ENCODE data around the gene VAV2. TPM values are rescaled to one million over a fixed set of nuclear protein-coding genes. Genes with fewer than 3 reads are reported as not detected.
A peak's percentile ranks its signal among the peaks of the same experiment; 100 is the strongest.
"Not testable (repeated sequence)": the region's sequence is repeated elsewhere in the genome, so short reads cannot be mapped to it uniquely, and the experiment has no call there.

Gene VAV2
- total RNA-seq, 1 experiment from 2014 or later = 30.7 TPM

DNA sequence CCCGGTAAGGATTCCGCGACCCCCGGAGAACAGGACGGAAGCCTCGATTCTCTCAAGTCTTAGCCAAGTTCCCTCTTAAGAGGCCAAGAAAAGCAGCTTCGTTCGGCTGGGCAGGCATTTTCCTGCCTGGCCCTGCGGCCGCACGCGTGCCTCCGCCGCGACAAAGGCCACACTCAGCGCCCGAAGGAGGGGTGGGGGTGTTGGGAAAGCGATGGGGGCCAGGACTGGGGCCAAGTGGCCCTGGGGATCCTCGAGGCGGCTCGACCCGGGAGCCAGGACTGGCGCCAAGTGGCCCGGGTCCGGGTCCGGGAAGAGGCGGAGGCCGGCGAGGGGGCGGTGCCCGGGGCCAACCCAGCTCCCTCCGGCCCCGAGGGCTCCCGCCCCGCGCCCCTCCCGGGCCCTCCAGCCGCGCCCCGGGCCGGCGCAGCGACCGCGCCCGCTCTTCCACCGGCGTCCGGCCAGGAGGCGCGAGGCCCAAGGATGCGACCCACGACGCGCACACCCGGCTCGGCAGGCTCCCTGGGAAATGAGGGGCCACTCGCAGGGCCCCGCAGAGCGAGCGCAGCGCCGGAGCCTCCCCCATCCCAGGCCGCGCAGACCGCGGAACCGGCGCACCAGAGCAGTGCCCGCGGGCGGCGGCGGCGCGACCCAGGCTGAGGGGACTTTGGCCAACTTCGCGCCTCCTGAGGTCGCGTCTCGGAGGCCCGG is 756 bp downstream of the VAV2 start:
- intact Hi-C loops (cut with micrococcal nuclease; ENCODE audit: unreplicated experiment) = loop anchor here (10.0 kb wide), 1 partner anchor 117 kb away; no protein-coding TSS in a partner anchor
- H3K4me1 Mint-ChIP-seq (ENCODE audit: low read depth, unreplicated experiment) = peaks cover 21% of the 10 kb centered on the region
- H3K36me3 Mint-ChIP-seq (ENCODE audit: insufficient read depth, unreplicated experiment) = peaks cover 48% of the 10 kb centered on the region
- no peaks in the 10 kb centered on the region for H3K27me3 Mint-ChIP-seq (ENCODE audit: unreplicated experiment)
- peak overlapping the region; percentile 86 for H3K4me3 Mint-ChIP-seq (ENCODE audit: low read depth, unreplicated experiment)
- DNase-seq = peak; percentile 32
- peak overlapping the region; percentile 79 for H3K27ac Mint-ChIP-seq (ENCODE audit: unreplicated experiment)
- TF ChIP-seq, protein P1, sequence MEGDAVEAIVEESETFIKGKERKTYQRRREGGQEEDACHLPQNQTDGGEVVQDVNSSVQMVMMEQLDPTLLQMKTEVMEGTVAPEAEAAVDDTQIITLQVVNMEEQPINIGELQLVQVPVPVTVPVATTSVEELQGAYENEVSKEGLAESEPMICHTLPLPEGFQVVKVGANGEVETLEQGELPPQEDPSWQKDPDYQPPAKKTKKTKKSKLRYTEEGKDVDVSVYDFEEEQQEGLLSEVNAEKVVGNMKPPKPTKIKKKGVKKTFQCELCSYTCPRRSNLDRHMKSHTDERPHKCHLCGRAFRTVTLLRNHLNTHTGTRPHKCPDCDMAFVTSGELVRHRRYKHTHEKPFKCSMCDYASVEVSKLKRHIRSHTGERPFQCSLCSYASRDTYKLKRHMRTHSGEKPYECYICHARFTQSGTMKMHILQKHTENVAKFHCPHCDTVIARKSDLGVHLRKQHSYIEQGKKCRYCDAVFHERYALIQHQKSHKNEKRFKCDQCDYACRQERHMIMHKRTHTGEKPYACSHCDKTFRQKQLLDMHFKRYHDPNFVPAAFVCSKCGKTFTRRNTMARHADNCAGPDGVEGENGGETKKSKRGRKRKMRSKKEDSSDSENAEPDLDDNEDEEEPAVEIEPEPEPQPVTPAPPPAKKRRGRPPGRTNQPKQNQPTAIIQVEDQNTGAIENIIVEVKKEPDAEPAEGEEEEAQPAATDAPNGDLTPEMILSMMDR (IDR thresholded peaks at IDR 0.05; ENCODE audit: unreplicated experiment) = no peak
- TSS peak; percentile 80 for BruUV-seq (replicated peaks)
- CTCF ChIA-PET = interaction anchor here (1.1 to 1.3 kb wide), 2 partner anchors 11 to 209 kb away, joined by 3 read pairs; no protein-coding TSS in a partner anchor
- no peaks in the 10 kb centered on the region for H3K9me3 Mint-ChIP-seq (ENCODE audit: low read depth, unreplicated experiment)

DNA sequence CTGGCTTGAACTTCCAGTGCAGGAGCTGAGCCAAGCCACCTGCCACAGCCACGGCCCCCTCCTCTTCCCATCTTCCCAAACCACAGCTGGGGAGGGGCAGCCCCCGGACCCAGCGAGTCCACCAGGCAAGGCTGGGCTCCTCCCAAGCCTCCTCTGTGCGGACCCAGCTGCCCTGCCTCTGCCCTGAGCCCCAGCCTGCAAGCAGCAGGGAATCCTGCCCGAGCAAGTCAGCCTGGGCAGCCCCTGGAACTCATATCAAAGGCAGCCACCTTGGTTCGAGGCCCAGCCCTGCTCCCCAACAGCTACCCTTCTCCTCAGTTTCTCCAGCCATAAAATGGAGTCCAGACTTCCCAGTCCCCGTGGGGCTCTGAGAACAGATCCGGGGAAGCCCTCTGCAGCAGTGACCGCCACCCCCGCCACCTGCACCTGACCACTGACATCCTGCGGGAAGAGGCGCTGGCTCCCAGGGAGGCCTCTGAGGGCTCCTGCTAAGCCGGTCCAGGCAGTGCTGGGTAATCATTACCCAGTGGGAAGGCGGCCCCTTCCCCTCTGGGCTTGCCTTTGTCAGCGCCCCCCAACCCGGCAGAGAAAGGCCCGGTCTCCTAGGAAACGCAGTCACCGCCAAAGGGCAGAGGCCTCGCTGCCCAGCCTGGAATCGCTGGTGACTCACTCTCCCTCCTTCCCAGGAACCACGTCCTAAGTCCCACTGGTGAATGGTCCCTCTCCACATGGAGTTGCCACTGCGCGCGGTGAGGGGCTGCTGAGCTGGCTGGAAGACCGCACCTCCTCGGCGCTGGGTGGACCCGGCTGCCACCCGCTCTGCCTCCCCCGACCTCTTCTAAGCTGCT is 1.5 kb downstream of the VAV2 start:
- intact Hi-C loops (cut with micrococcal nuclease; ENCODE audit: unreplicated experiment) = loop anchor here (10.0 kb wide), 1 partner anchor 116 kb away; no protein-coding TSS in a partner anchor
- TF ChIP-seq, protein P1 (IDR thresholded peaks at IDR 0.05; ENCODE audit: unreplicated experiment) = no peak
- Mint-ChIP-seq H3K4me1 (ENCODE audit: low read depth, unreplicated experiment) (peaks cover 29% of the 10 kb centered on the region), H3K27ac (ENCODE audit: unreplicated experiment) (peak overlapping the region; percentile 79), H3K4me3 (ENCODE audit: low read depth, unreplicated experiment) (peak overlapping the region; percentile 86), H3K36me3 (ENCODE audit: insufficient read depth, unreplicated experiment) (peaks cover 52% of the 10 kb centered on the region), H3K27me3 (ENCODE audit: unreplicated experiment) (no peaks in the 10 kb centered on the region), H3K9me3 (ENCODE audit: low read depth, unreplicated experiment) (no peaks in the 10 kb centered on the region)
- BruUV-seq (replicated peaks) = no TSS peak
- peak; percentile 86 for DNase-seq
- CTCF ChIA-PET = interaction anchor here (1.1 to 1.3 kb wide), 2 partner anchors 10 to 208 kb away, joined by 3 read pairs; no protein-coding TSS in a partner anchor

DNA sequence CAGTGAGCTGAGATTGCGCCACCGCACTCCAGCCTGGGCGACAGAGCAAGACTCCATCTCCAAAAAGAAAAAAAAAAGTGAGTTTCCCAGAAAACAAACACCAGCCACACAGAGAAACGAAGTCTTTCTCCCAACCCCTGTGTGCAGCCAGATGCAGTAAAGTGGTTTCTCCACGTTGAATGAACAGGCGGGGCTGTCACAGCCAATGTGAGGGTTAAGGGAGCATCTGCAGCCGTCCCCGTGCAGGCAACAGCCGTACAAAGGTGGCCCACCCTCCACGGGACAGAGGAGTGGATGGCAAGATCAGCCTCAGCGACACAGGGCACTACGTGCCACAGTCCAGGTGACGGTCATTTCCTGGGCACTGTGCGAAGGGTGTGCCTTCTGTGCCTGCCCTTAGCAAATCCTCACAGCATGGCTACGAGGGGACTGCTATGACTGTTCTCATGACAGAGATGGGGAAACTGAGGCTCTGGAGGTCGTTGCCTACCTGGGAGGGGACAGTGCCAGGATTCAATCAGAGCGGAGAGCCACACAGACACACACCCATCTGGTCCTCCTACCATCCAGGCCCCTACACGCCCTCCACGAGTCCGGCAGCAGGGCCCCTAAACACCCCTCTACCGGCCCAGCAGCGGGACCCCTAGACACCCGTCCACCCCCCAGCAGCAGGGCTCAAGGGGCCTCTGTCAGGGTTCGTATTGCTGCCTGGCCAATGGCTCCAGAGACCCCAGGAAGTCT is 2.3 kb downstream of the VAV2 start:
- Mint-ChIP-seq H3K27ac (ENCODE audit: unreplicated experiment) (no peak overlapping the region), H3K27me3 (ENCODE audit: unreplicated experiment) (no peaks in the 10 kb centered on the region), H3K4me1 (ENCODE audit: low read depth, unreplicated experiment) (peaks cover 24% of the 10 kb centered on the region), H3K4me3 (ENCODE audit: low read depth, unreplicated experiment) (peak overlapping the region; percentile 86), H3K36me3 (ENCODE audit: insufficient read depth, unreplicated experiment) (peaks cover 47% of the 10 kb centered on the region), H3K9me3 (ENCODE audit: low read depth, unreplicated experiment) (no peaks in the 10 kb centered on the region)
- CTCF ChIA-PET = interaction anchor here (1.3 kb wide), 1 partner anchor 9 kb away, joined by 3 read pairs; no protein-coding TSS in a partner anchor
- intact Hi-C loops (cut with micrococcal nuclease; ENCODE audit: unreplicated experiment) = loop anchor here (10.0 kb wide), 1 partner anchor 115 kb away; no protein-coding TSS in a partner anchor
- no TSS peak for BruUV-seq (replicated peaks)
- no peak for DNase-seq
- TF ChIP-seq, protein P1 (IDR thresholded peaks at IDR 0.05; ENCODE audit: unreplicated experiment) = no peak

DNA sequence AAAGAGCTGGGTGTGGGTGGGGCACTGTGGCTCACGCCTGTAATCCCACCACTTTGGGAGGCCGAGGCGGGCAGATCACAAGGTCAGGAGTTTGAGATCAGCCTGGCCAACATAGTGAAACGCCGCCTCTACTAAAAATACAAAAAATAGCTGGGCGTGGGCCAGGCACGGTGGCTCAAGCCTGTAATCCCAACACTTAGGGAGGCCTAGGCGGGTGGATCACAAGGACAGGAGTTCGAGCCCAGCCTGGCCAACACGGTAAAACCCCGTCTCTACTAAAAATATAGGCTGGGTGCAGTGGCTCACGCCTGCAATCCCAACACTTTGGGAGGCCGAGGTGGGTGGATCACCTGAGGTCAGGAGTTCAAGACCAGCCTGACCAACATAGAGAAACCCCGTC is 3.4 kb downstream of the VAV2 start:
- BruUV-seq (replicated peaks); H3K9me3 Mint-ChIP-seq (ENCODE audit: low read depth, unreplicated experiment); DNase-seq; H3K4me3 Mint-ChIP-seq (ENCODE audit: low read depth, unreplicated experiment); intact Hi-C loops (cut with micrococcal nuclease; ENCODE audit: unreplicated experiment); H3K27ac Mint-ChIP-seq (ENCODE audit: unreplicated experiment); H3K27me3 Mint-ChIP-seq (ENCODE audit: unreplicated experiment): not testable (repeated sequence)
- CTCF ChIA-PET = interaction anchor here (0.7 kb wide), 1 partner anchor 18 kb away, joined by 7 read pairs; no protein-coding TSS in a partner anchor
- Mint-ChIP-seq H3K4me1 (ENCODE audit: low read depth, unreplicated experiment) (peaks cover 22% of the 10 kb centered on the region), H3K36me3 (ENCODE audit: insufficient read depth, unreplicated experiment) (peaks cover 37% of the 10 kb centered on the region)

Measured in Calu3 (cell line).